GM18870 (cell line): ENCODE results near the gene CAPN2.
"Not testable (repeated sequence)": the region's sequence is repeated elsewhere in the genome, so short reads cannot be mapped to it uniquely, and the experiment has no call there.

ENCODE experiments used
- ATAC-seq: cut with Tn5 transposase; IDR thresholded peaks from one replicate; pipeline ENCODE4 v1.9.1; 2021; ENCODE audit warnings: moderate library complexity; ENCODE audit not compliant: unreplicated experiment

CAPN2 gene

DNA sequence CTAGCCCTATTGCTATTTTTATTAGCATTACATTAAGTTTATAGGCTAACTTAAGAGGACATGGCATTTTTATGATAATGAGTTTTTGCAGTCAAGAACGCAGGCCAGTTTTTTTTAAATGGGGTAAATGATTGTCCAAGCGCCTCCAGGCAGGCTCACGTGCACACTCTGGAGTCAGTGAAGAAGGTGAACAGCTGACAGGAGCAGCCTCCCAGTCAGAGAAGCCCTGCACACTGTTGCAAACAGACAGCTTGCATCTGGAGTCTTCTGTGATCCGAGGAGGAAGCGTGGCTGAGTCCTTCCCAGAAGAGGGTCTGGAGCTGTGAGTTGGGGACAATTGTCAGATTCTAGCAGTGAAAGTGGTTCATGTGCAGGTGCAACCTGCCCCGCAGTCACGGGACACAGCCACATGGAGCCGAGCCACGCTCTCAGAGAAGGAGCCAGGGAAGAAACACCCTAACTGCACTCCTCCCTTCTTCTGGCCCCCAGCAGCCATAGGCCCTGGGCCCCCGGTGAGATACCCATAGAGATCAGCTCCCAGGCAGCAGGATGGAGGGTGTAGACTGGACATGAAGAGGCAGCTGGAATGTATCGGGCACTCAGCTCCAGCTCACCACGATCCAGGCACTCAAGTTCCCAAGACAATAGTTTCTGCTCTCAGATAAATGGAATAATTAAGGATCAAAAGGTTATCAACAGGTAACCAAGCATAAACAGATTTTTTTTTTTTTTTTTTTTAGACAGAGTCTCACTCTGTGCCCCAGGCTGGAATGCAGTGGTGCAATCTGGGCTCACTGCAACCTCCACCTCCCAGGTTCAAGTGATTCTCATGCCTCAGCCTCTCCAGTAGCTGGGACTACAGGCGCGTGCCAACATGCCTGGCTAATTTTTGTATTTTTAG lies 26.4 kb downstream of the CAPN2 start:
- ATAC-seq: no peak

- no peak for ATAC-seq
Observed at GRCh38 chr1:223739366-223740037, 27.2 kb downstream of the CAPN2 start.

DNA sequence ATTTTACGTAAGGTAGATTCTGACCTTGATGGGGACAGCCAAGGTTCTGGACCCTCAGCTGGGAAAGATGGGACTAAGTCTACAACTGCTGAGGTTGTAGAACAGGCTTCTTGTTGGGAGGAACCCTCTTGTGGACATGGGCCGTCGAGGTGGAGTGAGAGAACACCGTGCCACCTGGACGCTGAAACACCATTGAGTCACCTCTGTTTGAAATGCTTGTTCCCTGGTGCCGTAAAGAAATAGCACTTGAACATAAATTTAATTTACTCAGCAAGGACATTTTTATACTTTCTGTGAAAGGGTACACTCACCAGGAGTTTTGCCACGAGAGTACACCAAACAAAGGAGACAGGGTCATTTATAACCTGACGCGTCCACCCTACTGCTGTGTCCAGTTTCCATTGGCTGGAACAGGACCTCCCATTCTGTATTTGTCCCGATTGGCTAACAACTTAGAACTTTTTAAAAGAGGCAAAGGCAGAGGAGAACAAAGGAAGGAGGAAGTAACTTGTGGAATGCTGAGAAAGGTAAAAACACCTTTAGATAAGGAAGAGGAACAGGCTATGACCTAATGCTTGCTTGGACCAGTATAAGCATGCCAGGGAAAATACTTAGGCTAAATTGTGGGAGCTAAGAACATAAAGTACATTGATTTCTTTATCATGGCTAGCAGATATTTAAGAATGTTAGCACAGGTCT lies 27.8 kb downstream of the CAPN2 start:
- not testable (repeated sequence) for ATAC-seq

- no peak for ATAC-seq
Observed at GRCh38 chr1:223741861-223742260, 29.5 kb downstream of the CAPN2 start.

GRCh38 chr1:223742856-223743517 lies 30.6 kb downstream of the CAPN2 start:
- ATAC-seq: no peak

GRCh38 chr1:223745731-223746130 lies 33.4 kb downstream of the CAPN2 start:
- no peak for ATAC-seq

GRCh38 chr1:223747838-223748335 lies 35.5 kb downstream of the CAPN2 start:
- ATAC-seq: no peak

DNA sequence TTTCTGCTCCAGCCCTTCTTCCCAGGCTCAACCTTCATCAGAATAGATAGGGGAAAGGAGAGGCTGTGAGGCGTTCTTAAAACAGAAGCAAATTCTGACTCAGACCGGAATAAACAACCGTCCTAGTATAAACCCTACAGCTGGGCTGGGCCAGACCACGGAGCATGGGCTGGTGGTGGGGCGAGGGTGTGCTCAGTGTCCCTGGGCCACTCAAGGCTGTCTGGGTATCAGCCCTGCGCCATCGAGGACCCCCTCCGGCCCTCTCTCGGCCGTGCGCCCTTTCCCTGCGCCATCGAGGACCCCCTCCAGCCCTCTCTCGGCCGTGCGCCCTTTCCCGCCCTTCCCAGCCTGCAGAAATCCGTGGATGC lies 36.0 kb downstream of the CAPN2 start:
- ATAC-seq: no peak

DNA sequence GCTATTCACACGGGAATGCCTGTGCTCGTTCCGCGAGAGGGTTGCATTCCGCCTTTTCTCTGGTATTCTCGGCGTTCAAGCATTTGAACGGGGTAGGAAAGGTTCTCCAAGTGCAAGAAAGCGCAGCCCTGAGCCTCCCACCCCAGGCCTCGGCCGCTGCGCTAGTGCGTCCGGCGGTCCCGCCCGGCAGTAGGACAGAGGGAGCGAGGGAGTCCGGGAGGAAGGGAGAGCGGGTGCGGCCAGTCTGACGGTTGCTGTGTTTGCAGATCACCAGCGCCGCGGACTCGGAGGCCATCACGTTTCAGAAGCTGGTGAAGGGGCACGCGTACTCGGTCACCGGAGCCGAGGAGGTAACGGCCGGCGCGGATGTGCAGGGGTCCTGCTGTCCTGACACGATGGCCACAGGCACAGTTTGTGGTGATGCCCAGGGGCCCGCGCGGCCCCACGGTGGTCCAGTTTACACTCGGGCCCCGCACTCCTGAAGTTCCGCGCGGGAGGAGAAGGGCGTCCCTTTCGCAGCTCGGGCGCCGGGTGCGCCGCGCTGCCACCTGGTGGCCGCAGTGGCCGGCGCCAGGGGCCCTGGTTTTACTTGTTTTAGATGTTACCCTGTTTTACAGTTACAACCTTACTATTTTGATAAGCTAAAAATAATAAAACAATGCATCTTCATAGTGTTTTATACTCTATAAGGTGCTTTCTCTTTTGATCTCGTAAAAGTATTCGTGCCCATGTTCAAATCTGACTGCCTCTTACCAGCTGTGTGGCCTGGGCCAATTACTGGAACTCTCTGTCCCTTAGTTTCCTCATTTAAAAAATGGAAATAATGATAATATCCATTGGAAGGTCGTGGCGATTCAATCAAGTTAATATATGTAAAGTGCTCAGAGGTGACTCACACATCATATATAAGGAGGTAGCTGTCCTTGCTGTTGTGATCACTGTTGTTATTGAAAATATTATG lies 36.7 kb downstream of the CAPN2 start:
- ATAC-seq: no peak

GRCh38 chr1:223750730-223751570 lies 38.6 kb downstream of the CAPN2 start:
- ATAC-seq: no peak

DNA sequence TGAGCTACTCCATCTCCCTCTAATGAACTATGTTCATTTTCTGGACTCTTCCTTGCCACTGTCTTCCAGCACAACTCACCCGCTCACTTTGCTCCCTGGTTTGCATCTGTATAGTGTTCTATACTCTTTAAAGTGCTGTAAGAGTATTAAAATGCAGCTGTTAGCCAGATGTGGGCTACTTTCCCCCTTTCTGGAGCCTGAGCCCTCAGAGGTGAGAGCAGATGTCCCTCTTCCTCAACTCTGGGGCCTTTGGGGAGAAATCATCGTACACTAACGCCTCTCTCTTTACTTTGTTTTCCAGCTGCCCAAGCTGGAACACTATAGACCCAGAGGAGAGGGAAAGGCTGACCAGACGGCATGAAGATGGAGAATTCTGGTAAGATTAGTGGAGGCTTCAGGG lies 39.4 kb downstream of the CAPN2 start:
- ATAC-seq: no peak

DNA sequence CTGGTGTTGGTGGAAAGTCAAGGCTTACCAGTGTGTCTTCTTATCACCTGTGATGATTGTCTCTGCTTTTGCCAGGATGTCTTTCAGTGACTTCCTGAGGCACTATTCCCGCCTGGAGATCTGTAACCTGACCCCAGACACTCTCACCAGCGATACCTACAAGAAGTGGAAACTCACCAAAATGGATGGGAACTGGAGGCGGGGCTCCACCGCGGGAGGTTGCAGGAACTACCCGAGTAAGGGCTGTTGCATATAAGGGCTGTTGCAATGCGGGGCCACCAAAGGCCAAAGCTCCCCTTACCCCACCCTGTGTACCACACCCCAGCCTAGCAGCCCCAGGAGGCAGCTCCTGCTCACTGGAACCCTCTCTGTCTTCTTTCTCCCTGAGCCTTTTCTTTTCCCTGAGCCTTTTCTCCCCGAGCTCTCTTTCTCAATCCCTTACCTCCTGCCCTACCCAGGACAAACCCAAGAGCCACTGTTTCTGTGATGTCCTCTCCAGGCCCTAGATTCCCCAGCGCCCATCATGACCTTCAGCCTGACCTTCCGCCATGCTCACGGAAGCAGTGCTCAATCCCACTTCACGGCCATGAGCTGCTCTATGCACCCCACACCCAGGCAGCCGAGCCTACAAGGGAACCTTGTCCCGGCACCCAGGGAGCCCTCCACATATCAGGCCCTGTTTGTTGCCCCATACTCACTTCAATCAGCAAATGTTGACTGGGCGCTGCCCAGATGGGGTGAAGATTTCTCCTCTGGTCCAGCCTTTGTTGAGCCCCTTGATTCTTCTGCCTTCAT lies 40.6 kb downstream of the CAPN2 start:
- ATAC-seq: no peak

DNA sequence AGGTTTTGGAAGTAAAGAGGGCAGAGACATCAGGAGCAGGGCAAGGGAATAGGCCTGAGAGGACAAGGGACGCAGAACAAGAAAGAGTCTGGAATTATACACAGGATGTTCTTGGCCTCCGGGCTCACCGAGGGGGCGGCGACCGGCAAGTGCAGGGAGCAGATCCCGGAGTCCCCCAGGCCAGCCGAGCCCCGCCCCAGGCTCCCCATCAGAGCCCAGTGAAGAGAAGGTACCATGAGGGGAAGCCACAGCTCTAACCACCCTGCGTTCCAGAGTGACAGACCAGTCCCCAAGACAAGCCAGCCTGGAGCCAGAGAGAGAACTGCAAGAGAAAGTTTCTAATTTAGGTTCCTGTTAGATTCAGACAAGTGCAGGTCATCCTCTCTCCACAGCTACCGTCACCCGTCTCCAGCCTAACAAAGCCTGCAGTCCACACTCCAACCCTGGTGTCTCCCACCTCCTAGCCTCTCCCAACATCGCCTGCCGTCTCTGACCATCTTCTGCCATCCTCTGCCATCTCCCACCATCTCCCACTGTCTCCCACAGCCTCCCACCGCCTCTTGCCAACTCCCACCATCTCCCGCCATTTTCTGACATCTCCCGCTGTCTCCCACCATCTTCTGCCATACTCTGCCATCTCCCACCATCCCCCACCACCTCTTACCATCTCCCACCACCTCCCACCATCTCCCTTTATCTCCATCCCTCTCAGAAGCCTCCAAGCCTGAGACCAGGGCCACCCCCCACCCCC lies 42.5 kb downstream of the CAPN2 start:
- no peak for ATAC-seq

DNA sequence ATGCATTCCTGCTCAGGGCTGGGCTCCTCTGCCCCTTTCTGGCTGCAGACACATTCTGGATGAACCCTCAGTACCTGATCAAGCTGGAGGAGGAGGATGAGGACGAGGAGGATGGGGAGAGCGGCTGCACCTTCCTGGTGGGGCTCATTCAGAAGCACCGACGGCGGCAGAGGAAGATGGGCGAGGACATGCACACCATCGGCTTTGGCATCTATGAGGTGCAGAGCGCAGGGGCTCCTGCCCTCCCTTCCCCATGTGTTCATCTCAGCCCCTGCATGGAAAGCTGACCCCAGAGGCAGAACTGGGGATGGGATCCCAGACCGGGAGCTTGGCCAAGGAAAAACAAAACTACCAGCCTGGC lies 43.1 kb downstream of the CAPN2 start:
- no peak for ATAC-seq

DNA sequence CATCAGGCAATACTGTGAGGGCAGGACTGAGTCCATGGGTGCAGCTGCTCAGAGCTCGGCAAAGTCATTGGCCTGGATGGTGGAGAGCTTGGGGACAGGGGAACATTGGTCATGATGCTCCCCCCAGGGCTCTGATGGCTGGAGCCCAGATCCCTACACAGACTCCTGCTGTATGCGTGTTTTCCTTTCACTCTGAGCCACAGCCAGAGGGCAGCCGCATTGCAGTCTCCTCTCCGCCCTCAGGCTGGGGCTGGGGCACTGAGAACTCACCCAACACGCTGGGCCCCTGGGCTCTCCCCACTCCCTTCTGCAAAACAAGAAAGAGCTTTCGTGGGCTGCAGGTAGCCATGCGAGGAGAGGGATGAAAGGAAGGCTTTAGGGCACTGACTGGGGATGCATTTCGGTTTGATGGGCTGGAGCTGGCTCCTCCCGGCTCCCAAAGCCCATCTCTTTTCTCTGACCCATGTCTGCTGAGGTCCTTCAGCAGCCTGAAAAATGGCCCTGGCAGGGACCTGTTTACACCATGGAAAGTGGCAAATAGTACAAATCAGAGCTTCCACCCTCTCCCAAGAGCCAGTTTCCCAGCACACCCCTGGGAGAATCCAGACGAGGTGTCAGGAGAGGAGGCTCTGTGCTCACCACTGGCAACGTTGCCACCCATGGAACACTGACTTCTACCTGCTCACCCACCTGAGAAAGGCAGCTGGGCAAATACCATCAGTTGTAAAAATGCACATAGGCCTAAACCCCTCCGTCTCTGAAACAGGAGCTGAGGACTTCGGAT lies 43.8 kb downstream of the CAPN2 start:
- ATAC-seq: no peak

- ATAC-seq: no peak
Observed at GRCh38 chr1:223756806-223757700, 44.7 kb downstream of the CAPN2 start.
